Measurements from ENCODE around the gene TWIST2.

Gene TWIST2

GRCh38 chr2:238906254-238906935 is 58.5 kb downstream of the TWIST2 start:
- no peak for DNase-seq

- no peak for DNase-seq
These were observed 59.2 kb downstream of the TWIST2 start for GRCh38 chr2:238906936-238907716.

GRCh38 chr2:238907717-238908173 is 59.9 kb downstream of the TWIST2 start:
- DNase-seq: no peak

GRCh38 chr2:238908960-238909951 is 61.4 kb downstream of the TWIST2 start:
- peak in 1 of 5 experiments; percentile 16 for DNase-seq

DNA sequence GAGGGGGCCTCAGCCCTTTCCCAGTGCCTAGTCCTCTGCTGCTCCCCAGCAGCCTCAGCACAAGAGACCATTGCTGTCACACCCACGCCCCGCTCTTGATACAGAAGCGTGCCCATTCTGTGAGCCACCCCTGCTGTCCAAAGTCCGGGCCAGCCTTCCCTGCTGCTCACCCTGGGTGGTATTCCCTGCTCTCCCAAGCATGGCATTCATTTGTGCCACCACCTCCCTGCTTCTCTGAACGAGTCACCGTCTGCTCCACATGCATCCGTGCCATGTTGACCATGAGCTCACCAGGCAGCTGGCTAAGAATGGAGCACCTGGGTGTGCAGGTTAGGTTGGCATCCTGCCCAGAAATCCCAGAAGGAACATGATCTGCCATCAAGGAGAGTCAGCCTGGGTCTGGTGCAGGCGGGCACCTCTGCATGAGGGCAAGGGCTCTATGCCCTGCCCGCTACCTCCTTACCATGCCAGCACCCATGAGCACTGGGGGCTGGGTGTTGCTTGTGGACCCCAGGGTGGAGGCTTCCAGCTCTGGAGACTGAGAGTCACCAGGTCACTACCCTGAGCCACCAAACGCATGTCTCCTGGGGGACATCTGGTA is 63.0 kb downstream of the TWIST2 start:
- DNase-seq: no peak

DNA sequence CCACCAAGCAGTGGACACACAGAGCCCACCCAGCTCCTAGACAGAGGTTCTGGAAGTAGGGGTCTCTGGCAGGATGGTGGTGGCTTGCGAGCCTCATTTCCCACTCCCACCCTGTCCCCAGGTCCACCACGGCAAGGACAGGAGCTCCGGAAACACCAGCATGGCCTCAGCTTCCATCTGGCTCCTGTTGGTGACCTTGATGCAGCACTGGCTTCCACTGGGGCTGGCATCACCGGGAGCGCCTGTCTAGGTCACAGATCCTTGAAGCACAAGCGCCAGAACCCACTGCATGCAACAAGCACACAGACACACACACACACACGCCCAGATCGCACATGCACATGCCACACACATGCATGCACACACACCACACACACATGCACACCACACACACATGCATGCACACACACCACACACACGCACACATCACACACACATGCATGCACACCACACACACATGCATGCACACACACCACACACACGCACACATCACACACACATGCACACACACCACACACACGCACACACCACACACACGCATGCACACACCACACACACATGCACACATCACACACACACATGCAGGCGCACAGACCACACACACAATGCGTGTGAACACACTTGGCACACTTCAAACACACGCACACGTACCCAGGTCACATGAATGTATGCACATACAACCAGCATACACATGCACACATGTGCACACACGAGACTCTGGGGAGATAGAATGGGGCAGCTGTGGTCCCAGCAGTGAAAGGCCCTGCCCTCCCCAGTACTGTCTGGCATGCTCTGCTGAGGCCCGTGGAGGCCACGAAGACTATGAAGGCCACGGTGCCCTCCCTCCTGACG is 63.7 kb downstream of the TWIST2 start:
- no peak for DNase-seq

GRCh38 chr2:238912228-238912915 is 64.5 kb downstream of the TWIST2 start:
- DNase-seq: no peak

- no peak for DNase-seq
These were observed 65.3 kb downstream of the TWIST2 start for GRCh38 chr2:238912916-238913875.

DNA sequence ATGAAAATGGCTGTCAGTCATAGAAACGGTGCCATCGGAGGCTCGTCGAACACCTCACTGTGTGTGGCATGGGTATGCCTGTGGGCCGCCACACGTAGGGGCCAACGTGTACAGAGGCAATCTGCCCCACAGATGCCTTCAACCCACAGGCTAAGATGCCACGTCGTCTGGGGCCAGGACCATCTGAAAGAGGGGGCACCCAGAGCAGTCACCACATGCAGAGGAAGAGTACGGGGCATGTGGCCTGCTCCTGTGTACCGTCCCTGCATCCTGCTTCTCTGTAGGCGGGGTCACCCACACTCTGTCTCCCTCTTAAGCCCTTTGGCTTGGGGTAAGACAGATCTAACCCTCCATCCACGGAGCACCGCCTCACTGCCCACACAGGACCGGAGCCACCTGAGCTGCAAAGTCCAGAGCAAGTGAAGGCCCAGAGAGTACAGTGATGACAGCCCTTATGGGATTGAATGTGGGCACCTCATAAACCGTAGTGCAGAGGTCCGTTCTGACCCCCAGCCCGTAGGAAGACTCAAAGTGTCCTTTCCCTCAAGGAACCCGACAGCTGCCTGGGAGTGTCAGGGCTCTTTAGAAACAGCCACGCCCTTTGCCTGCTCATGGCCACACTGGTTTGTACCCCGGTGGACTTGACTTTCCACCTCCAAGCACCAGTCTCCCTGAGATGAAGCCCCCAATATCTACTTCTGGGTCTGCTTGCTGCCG is 66.2 kb downstream of the TWIST2 start:
- DNase-seq: no peak

- no peak for DNase-seq
These were observed 66.7 kb downstream of the TWIST2 start for GRCh38 chr2:238914648-238915015.

DNA sequence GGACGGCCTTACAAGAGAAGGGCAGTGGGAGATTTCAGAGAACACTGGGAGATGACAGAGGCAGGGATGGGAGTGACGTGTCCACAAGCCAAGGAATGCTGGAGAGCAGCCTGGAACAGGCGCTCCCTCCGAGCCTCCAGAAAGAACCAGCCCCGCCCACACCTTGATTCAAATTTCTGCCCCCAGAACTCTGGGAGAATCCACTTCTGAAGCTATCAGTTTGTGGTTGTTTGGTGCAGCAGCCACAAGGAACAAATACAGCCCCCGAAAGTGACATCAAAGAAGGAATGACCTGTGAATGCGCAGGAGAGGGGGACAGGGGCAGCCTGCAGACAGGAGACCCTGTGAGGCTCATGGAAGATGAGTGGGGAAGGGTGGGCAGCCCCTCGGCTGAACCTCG is 67.3 kb downstream of the TWIST2 start:
- no peak for DNase-seq

DNA sequence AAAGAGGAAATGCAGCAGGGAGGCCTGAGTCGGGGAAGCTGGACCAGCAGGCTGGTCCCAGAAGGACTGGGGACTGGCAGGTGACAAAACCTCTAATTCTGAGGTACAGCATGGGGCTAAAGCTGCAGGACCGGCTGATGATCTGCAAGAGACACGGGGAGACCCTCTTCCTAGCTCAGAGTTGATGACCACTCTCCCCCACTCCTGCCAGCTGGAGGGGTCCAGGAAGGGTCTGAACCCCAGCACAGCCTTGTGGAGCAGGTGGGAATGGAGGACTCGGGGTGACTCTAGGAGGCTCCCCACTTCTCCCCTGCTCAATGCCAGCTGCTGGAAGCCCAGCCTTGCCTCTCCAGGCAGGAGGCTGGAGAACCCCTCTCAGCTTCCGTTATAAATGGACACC is 67.7 kb downstream of the TWIST2 start:
- DNase-seq: no peak

DNA sequence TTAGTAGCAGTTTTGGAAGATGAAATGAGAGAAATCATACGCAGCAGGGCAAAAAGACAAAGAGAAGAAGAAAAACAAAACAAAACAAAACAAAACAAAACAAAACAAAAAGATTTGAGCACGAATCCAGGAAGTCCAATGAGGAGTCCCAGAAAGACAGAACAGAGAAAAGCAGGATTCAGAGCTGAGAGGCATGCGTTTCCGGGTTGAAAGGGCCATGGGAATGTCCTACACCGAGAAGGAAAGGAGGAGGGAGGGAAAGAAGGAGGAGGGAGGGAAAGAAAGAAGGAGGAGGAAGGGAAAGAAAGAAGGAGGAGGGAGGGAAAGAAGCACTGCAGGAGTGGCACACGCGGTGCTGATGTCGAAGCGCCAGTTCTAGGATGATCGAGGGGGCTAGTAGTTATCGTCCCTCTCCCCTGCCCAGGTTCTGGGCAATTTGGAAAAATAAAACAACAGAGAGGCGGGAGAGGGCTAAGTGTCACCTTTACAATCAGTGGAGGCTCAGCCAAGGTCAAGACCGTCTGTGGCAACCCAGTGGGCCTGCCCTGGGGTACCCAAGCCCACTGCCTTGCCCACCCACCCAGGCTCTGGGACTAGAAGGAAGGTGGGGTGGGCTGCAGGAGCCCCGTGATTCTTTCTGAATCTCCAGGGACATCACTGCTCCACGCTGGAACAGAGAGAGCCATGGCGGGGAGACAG is 68.4 kb downstream of the TWIST2 start:
- no peak for DNase-seq

GRCh38 chr2:238916875-238917590 is 69.1 kb downstream of the TWIST2 start:
- no peak for DNase-seq

- DNase-seq: no peak
These were observed 71.4 kb downstream of the TWIST2 start for GRCh38 chr2:238919307-238919706.

- no peak for DNase-seq
These were observed 72.2 kb downstream of the TWIST2 start for GRCh38 chr2:238920053-238920452.

- no peak for DNase-seq
These were observed 72.7 kb downstream of the TWIST2 start for GRCh38 chr2:238920601-238921001.

- DNase-seq: no peak
These were observed 73.4 kb downstream of the TWIST2 start for GRCh38 chr2:238921259-238921658.

Measured in T-helper 2 cell (primary cell).